Astrocyte (in vitro differentiated cells and primary cell): ENCODE measurements around the gene DLL1. TPM values are rescaled to one million over a fixed set of nuclear protein-coding genes. Genes with fewer than 3 reads are reported as not detected.

ENCODE experiments used
- DNase-seq: peaks from one replicate; pipeline ENCODE4 v3.0.0-alpha.2; 2010; ENCODE audit warnings: low read depth
- FAIRE-seq: peaks from 2 replicates; lab custom pipeline; 2011; peaks lifted over from hg19 to GRCh38; lab: Jason Lieb, UNC
- H2AFZ ChIP-seq: 2 replicates; pipeline ENCODE4 v1.6.0; 2012; ENCODE audit warnings: low read depth, low read length, inconsistent platforms
- H3K27ac ChIP-seq: 2 replicates; pipeline ENCODE4 v1.5.1; 2011; ENCODE audit warnings: low read depth, low read length, inconsistent platforms
- H3K27me3 ChIP-seq: 2 replicates; pipeline ENCODE4 v1.6.0; 2011; ENCODE audit warnings: low read length, inconsistent platforms; ENCODE audit not compliant: insufficient read depth
- H3K36me3 ChIP-seq: 2 replicates; pipeline ENCODE4 v1.5.1; 2011; ENCODE audit warnings: low read length, inconsistent platforms; ENCODE audit not compliant: insufficient read depth
- H3K4me1 ChIP-seq: 2 replicates; pipeline ENCODE4 v1.5.1; 2011; ENCODE audit warnings: low read length, inconsistent platforms; ENCODE audit not compliant: insufficient read depth
- H3K4me2 ChIP-seq: 2 replicates; pipeline ENCODE4 v1.6.0; 2012; ENCODE audit warnings: low read length, inconsistent platforms
- H3K4me3 ChIP-seq: 2 replicates; pipeline ENCODE4 v1.5.1; 2011; ENCODE audit warnings: low read depth, mild to moderate bottlenecking, low read length, inconsistent platforms; ENCODE audit not compliant: insufficient read depth
- H3K79me2 ChIP-seq: 2 replicates; pipeline ENCODE4 v1.6.0; 2012; ENCODE audit warnings: mild to moderate bottlenecking, low read length, inconsistent platforms; ENCODE audit not compliant: insufficient read depth
- H3K9ac ChIP-seq: 2 replicates; pipeline ENCODE4 v1.6.0; 2012; ENCODE audit warnings: mild to moderate bottlenecking, low read length, inconsistent platforms
- H3K9me3 ChIP-seq: 2 replicates; pipeline ENCODE4 v1.5.1; 2012; ENCODE audit warnings: low read depth, mild to moderate bottlenecking, low read length, inconsistent platforms; ENCODE audit not compliant: insufficient read depth
- H4K20me1 ChIP-seq: 2 replicates; pipeline ENCODE4 v1.6.0; 2012; ENCODE audit warnings: low read length, inconsistent platforms; ENCODE audit not compliant: insufficient read depth
- H3K27ac Mint-ChIP-seq: one replicate; pipeline ENCODE4 v1.8.0; 2021; ENCODE audit warnings: mild to moderate bottlenecking, mixed read lengths; ENCODE audit not compliant: unreplicated experiment
- H3K27me3 Mint-ChIP-seq: one replicate; pipeline ENCODE4 v1.8.0; 2021; ENCODE audit warnings: low read depth, mixed read lengths; ENCODE audit not compliant: unreplicated experiment
- H3K36me3 Mint-ChIP-seq: one replicate; pipeline ENCODE4 v1.8.0; 2021; ENCODE audit warnings: low read depth, mixed read lengths; ENCODE audit not compliant: unreplicated experiment
- H3K4me1 Mint-ChIP-seq: one replicate; pipeline ENCODE4 v1.8.0; 2021; ENCODE audit warnings: low read depth, mixed read lengths; ENCODE audit not compliant: unreplicated experiment
- H3K4me3 Mint-ChIP-seq: one replicate; pipeline ENCODE4 v1.8.0; 2021; ENCODE audit warnings: mild to moderate bottlenecking, moderate library complexity, mixed read lengths; ENCODE audit not compliant: unreplicated experiment
- H3K9me3 Mint-ChIP-seq: one replicate; pipeline ENCODE4 v1.8.0; 2021; ENCODE audit warnings: mild to moderate bottlenecking, mixed read lengths; ENCODE audit not compliant: unreplicated experiment
- CTCF ChIP-seq: IDR thresholded peaks from 2 replicates; pipeline ENCODE4 v1.5.1; 2011; ENCODE audit warnings: low read depth, mild to moderate bottlenecking, inconsistent platforms, low read length, moderate library complexity; ENCODE audit not compliant: insufficient read depth
- EZH2 ChIP-seq: IDR thresholded peaks from 2 replicates; pipeline ENCODE4 v1.6.1; 2012; ENCODE audit warnings: mild to moderate bottlenecking, low read length, inconsistent platforms; ENCODE audit not compliant: insufficient read depth
- total RNA-seq: library from RNA; stranded (reverse); gene quantifications from 2 replicates; pipeline ENCODE4 v1.2.1, GENCODE V29; 2021

Gene DLL1
- total RNA-seq, 1 donor from 2014 or later, result 1.6 TPM

GRCh38 chr6:170258407-170258806, 32.5 kb downstream of the DLL1 start:
- Histone ChIP-seq H3K4me2 (no peak overlapping the region), H3K9ac (no peak overlapping the region), H3K4me3 (no peak overlapping the region), H3K36me3 (no peaks in the 10 kb centered on the region), H3K9me3 (no peaks in the 10 kb centered on the region), H2AFZ (no peak overlapping the region), H4K20me1 (no peaks in the 10 kb centered on the region), H3K4me1 (no peaks in the 10 kb centered on the region), H3K27ac (no peak overlapping the region), H3K27me3 (no peaks in the 10 kb centered on the region), H3K79me2 (no peaks in the 10 kb centered on the region)
- TF ChIP-seq CTCF (no peak), EZH2 (no peak)
- no peaks in the 10 kb centered on the region for H3K4me1 Mint-ChIP-seq
- H3K27me3 Mint-ChIP-seq, result peaks cover 44% of the 10 kb centered on the region
- no peak for DNase-seq
- H3K27ac Mint-ChIP-seq, result no peak overlapping the region
- H3K4me3 Mint-ChIP-seq, result no peak overlapping the region
- FAIRE-seq, result no peak
- H3K36me3 Mint-ChIP-seq, result no peaks in the 10 kb centered on the region
- peaks cover 4% of the 10 kb centered on the region for H3K9me3 Mint-ChIP-seq

- Mint-ChIP-seq H3K9me3 (peaks cover 4% of the 10 kb centered on the region), H3K27me3 (peaks cover 42% of the 10 kb centered on the region), H3K4me1 (no peaks in the 10 kb centered on the region), H3K27ac (no peak overlapping the region), H3K4me3 (no peak overlapping the region), H3K36me3 (no peaks in the 10 kb centered on the region)
- Histone ChIP-seq H2AFZ (no peak overlapping the region), H3K27ac (no peak overlapping the region), H3K9me3 (no peaks in the 10 kb centered on the region), H3K79me2 (no peaks in the 10 kb centered on the region), H4K20me1 (no peaks in the 10 kb centered on the region), H3K4me3 (no peak overlapping the region), H3K27me3 (no peaks in the 10 kb centered on the region), H3K9ac (no peak overlapping the region), H3K4me1 (no peaks in the 10 kb centered on the region), H3K36me3 (no peaks in the 10 kb centered on the region), H3K4me2 (no peak overlapping the region)
- DNase-seq, result no peak
- FAIRE-seq, result no peak
- TF ChIP-seq EZH2, result no peak
These were observed 33.5 kb downstream of the DLL1 start for GRCh38 chr6:170257376-170257775.

- Mint-ChIP-seq H3K27ac (no peak overlapping the region), H3K27me3 (peaks cover 45% of the 10 kb centered on the region), H3K9me3 (peaks cover 4% of the 10 kb centered on the region), H3K4me3 (no peak overlapping the region), H3K36me3 (no peaks in the 10 kb centered on the region), H3K4me1 (no peaks in the 10 kb centered on the region)
- no peak for DNase-seq
- Histone ChIP-seq H2AFZ (no peak overlapping the region), H3K9me3 (no peaks in the 10 kb centered on the region), H3K36me3 (no peaks in the 10 kb centered on the region), H4K20me1 (no peaks in the 10 kb centered on the region), H3K9ac (no peak overlapping the region), H3K4me2 (no peak overlapping the region), H3K4me3 (no peak overlapping the region), H3K27me3 (no peaks in the 10 kb centered on the region), H3K27ac (no peak overlapping the region), H3K4me1 (no peaks in the 10 kb centered on the region), H3K79me2 (no peaks in the 10 kb centered on the region)
- no peak for FAIRE-seq
- TF ChIP-seq CTCF (no peak), EZH2 (no peak)
These were observed 34.2 kb downstream of the DLL1 start for GRCh38 chr6:170256641-170257040.
